Activated CD4-positive, alpha-beta T cell treated with anti-CD3 and anti-CD28 coated beads, Interleukin-10, Interleukin-2, amounts not matched to agents 100 ng/mL and 50 ng/mL, durations not matched to agents 16 hours and 8 hours (primary cell): Measurements from ENCODE around the gene BAIAP3.
A peak's percentile ranks its signal among the peaks of the same experiment; 100 is the strongest.

Experiments
- DNase-seq: peaks from one replicate; pipeline ENCODE4 v3.0.0-alpha.2; 2020

BAIAP3 gene

DNA sequence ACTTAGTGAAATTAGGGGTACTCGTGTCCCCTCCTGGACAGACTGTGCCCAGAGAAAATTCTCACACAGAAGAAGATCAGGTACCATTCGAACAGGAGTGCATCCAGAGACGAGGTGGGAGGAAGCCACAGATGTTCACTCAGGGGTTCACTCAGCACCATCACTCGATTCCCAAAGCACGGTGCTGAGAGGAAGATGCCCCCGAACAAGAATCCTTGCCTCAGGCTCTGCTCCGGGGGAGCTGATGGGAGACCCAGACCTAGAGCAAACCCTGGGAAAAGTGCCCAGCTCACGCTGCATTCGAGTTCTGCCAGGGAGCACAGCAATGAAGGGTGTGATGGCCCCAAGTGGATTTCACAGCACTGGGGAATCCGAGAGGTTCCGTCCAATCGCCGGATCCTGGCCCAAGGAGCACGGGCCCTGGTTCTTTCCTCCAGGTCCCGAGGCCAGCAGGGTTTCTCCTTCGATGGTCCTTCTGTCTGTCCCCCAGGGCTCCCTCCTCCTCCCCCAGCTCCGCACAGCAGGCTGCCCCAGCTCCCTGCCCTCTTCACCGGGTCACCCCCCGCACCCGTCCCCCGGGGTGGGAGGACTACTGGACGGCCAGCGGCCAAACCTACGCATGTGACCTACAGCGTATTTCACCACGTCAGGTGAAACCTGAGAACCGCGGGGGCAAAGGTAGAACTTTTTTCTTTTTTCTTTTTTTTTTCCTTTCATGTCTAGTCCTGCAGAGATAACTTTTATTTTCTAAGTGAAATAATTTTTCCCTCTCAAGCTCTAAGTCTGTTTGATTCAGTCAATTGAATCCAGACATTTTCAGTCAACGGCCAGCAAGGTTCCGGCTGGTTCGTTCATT lies 34.2 kb upstream of the BAIAP3 start:
- no peak for DNase-seq

DNA sequence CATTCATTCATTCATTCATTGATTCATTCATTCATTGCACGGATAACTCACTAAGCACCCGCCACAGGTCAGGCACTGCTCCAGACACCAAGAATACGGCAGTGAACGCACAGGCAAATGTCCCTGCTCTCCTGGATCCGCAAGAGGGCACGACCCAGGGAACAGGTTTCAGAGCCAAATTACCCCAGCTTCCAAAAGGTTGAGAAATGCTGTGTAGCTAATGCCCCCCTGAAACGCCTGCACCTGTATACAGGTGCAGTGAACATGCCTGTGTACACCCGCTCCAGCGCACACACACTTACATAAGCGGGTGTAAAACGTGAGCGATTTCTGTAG lies 33.6 kb upstream of the BAIAP3 start:
- DNase-seq = no peak

- peak; percentile 81 for DNase-seq
These were observed 32.6 kb upstream of the BAIAP3 start for GRCh38 chr16:1300664-1301476.

DNA sequence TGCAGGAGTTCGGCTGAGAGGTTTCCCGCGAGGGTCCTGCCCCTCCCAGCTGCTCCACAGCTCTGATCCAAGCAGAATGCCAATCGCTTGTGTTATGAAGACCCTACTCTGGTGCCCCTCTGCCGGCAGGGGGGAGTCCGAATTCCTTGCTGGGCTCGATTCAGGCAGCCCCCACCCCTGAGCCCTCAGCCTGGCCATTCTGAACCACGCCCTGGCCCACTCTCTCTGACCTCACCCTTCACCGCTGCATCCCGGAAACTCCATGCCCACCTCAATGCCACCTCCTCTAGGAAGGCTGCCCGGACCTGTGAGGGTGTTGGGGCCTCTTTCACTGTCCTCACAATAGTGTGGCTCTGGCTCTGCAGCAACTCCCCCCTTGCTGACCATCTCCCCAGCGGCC lies 31.9 kb upstream of the BAIAP3 start:
- DNase-seq = no peak

GRCh38 chr16:1305823-1306222 lies 27.6 kb upstream of the BAIAP3 start:
- no peak for DNase-seq

DNA sequence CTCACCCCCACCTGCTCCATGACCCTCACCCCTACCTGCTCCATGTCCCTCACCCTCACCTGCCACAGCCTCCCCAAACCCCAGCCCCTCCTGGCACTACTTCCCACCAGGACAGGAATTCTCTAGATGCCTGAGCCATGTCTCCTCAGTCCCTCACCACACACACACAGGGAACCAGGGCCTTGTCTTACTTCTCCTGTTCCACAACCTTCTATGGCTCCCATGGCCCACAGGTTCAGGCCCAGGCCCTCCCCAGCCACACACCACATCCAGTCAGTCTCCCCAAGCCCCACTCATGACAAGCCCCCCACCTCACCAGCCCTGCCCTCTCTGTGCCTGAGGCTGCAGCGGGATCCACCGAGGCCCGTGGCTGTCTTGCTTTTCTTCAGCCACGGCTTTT lies 27.1 kb upstream of the BAIAP3 start:
- DNase-seq = no peak

- DNase-seq = peak; percentile 62
These were observed 25.1 kb upstream of the BAIAP3 start for GRCh38 chr16:1308036-1308976.

- DNase-seq = peak; percentile 98
These were observed 24.2 kb upstream of the BAIAP3 start, which contains the start of gene UBE2I for GRCh38 chr16:1308977-1309885. Gene UBE2I, plus strand, starts transcription at chr16:1309636. Its CDS starts 4,395 bp downstream, at chr16:1314031.

DNA sequence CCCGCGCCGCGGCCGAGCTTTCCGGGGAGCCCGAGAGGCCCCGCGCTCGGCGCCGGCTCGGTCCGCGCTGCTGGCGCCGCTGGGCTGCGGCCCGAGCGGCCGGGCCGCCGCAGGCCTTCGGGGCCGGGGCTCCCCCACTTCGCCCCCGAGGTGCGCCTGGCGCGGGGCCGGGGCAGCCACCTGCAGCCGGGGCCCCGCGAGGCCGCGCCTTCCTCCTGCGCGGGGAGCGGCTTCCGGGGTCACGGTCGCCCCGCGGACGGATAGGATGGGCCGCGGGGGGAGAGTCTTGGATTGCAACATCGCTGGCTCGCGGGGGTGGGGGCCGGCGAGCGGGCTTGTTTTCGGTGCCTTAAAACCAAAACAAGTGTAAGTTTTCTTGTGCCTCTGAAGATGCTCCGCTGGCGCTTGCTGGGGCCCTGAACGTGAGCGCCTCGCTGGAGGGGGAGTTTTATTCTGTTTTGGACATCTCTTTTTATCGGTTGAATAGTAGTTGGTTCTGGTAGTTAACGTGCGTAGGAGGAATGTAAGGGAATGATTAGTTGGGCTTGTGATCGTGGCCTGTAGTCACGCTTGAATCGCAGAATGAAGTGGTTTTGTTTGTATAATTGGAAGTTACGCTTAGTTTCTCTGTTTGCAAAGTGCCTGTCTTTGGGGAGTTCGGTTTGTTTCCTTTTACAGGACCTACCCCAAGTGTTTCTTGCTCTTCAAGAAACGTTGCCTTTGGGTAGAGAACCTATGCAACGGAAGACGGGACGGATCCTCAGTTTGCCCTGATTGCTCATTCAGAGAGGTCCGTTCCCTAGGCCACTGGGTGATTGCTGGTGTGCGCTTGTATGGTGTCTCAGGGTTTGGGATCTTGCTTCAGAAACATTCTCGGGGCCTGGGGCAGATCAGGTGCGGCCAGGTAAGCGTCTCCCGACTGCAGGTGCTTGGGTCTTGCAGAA lies 23.3 kb upstream of the BAIAP3 start:
- peak; percentile 59 for DNase-seq

- DNase-seq = peak; percentile 45
These were observed 22.6 kb upstream of the BAIAP3 start for GRCh38 chr16:1310832-1311200.

DNA sequence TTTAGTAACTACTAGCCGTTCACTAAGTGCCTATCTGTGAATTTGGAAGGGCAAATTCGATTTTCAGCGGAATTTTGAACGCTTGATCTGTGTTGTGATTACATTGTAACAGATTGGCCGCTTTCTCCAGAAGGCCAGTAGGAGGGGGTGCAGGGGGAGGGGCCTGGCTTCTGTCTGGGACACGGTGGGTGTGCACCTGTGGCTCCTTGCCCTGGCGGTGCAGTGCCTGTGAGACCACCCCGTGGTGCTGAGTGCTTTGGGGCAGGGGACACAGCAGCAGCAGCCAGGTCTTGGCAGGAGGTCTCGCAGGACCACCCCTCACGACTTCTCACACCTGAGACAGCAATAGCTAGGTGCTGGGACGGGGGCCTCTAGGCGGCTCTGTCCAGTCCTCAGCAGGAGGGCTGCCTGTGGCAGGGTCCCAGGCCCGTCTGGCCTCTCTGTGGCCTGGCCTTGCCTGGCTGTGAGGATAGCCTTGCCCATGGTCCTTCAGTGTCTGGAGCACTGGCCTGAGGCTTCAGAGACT lies 22.2 kb upstream of the BAIAP3 start:
- no peak for DNase-seq

DNA sequence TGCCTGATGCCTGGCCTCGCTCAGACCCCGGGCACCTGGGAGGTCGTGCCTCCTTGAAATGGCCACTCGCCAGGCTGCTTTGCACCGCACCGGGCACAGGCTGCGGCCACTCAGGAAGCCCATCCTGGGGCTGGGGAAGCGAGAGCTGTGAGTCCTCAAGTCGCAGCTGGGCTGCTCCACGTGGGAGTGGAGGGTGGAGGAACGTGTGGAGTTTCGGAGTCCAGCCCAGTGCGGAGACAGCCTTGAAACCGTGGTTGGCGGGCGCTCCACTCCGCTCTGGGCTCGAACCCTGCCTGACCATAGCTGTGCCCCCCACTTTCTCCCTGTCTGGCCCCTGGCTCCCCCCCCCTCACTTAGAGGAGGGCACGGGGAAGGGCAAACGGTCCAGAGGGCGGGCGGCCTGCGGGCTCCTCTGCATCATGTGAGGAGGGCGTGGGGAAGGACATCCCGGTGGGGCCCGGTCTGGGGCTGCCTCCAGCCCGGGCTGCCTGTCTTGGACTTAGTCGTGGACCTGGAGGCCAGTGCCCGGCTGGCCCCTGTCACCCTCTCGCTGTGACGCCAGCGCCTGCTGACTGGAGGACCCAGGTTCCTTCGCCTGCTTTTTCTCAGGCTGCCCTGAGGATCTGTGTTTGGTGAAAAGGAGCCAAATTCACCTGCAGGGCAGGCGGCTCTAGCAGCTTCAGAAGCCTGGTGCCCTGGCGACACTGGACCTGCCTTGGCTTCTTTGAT lies 21.5 kb upstream of the BAIAP3 start:
- DNase-seq = no peak

DNA sequence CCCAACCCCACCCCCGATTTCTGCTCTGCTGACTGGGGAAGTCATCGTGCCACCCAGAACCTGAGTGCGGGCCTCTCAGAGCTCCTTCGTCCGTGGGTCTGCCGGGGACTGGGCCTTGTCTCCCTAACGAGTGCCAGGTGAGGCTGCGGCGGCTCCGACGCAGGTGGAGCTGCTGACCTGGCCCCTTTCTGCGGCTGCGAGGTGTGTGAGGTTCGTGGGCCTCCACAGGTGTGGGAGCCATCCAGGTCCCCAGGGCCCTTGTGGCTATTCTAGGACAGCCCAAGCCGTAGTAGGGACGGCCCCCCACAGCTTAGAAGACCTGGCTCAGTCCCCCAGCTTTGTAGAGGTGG lies 21.0 kb upstream of the BAIAP3 start:
- DNase-seq = no peak

- DNase-seq = no peak
These were observed 20.5 kb upstream of the BAIAP3 start for GRCh38 chr16:1312903-1313302.

DNA sequence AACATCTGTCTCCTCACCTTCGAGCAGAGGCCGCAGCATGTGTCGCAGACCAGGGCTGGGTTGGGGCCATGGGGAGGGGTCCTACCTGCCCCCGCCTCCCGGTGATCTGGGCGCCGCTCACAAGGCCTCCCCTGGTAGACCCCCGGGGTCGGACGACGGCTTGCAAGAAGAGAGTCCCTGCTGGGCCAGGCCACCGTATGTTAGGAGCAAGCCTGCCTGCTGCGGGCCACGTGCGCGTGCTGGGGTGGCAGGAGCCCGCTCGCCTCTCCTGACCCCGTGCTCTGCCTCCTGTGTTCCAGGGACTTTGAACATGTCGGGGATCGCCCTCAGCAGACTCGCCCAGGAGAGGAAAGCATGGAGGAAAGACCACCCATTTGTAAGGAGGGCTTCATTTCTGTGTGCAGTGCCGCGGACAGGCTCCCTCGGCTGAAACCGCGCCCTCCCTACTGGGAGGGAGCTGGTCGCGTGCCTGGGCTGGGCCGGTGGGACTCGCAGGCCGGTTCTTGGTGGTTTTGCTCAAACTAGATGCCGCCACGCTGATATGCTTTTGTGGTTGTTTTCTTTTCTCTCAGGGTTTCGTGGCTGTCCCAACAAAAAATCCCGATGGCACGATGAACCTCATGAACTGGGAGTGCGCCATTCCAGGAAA lies 19.6 kb upstream of the BAIAP3 start:
- no peak for DNase-seq

DNA sequence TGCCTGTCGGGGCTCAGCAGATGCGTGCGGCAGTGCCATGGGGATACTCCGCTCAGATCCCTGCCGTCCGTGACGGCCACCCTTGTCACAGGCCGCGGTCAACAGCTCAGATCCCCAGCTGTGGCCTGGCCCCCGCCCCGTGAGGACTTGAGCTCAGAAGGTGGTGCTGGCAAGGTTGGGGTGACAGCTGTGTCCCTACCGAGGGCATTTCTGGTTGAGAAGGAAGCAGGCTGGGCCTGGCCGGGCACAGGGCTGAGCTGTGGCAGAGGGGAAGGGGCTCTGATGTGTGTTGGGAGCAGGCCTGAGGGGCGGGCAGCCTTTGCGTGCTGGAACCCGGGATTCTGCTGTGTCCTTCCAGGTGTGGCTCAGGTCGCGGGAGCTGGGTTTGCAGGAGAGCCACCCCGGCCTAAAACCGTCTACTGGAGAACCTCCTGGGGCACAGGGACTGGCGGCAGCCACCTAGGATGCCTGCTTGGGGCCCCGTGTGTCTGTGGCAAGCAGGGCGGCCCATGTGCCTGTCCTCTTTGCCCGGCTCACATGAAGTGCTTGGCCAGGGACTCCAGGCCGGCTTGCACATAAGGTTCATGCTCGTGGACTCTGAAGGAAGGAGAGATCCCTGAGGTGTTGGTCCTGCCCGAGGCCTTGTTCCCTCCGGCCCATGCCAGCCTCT lies 18.9 kb upstream of the BAIAP3 start:
- no peak for DNase-seq

- no peak for DNase-seq
These were observed 18.1 kb upstream of the BAIAP3 start for GRCh38 chr16:1315081-1316032.

- DNase-seq = no peak
These were observed 17.4 kb upstream of the BAIAP3 start for GRCh38 chr16:1316033-1316405.
